Loucy (cell line): ENCODE results near the gene CLEC16A.

Experiments used
- H2AFZ ChIP-seq: fragments of 200-600 bp; sonication (generic); 2 replicates; pipeline ENCODE4 v1.6.0; 2016; ENCODE audit warnings: antibody characterized with exemption, mild to moderate bottlenecking, low read length, moderate library complexity
- H3F3A ChIP-seq: fragments of 200-600 bp; 2 replicates; pipeline ENCODE4 v1.6.0; 2016; ENCODE audit warnings: antibody characterized with exemption, low read depth, mild to moderate bottlenecking
- H3K27me3 ChIP-seq: fragments of 200-600 bp; sonication (generic); 2 replicates; pipeline ENCODE4 v1.6.1; 2014; ENCODE audit warnings: low read length, mild to moderate bottlenecking; ENCODE audit not compliant: insufficient read depth, poor library complexity, severe bottlenecking
- H3K36me3 ChIP-seq: fragments of 200-600 bp; sonication (generic); 2 replicates; pipeline ENCODE4 v1.6.1; 2016; ENCODE audit warnings: low read length; ENCODE audit not compliant: insufficient read depth
- H3K4me1 ChIP-seq: fragments of 200-600 bp; sonication (generic); 2 replicates; pipeline ENCODE4 v1.5.1; 2014; ENCODE audit warnings: low read length, mild to moderate bottlenecking; ENCODE audit not compliant: insufficient read depth, poor library complexity, severe bottlenecking
- H3K4me2 ChIP-seq: fragments of 200-600 bp; sonication (generic); 2 replicates; pipeline ENCODE4 v1.6.0; 2014; ENCODE audit warnings: antibody characterized with exemption, low read length, low read depth, mild to moderate bottlenecking; ENCODE audit not compliant: poor library complexity, severe bottlenecking
- H3K4me3 ChIP-seq: fragments of 200-600 bp; sonication (generic); 2 replicates; pipeline ENCODE4 v1.5.1; 2014; ENCODE audit warnings: low read length, mild to moderate bottlenecking, mixed read lengths; ENCODE audit not compliant: poor library complexity, severe bottlenecking
- H3K79me2 ChIP-seq: fragments of 200-600 bp; sonication (generic); 2 replicates; pipeline ENCODE4 v1.6.1; 2014; ENCODE audit warnings: low read length; ENCODE audit not compliant: insufficient read depth
- H3K9ac ChIP-seq: fragments of 200-600 bp; sonication (generic); 2 replicates; pipeline ENCODE4 v1.6.0; 2014; ENCODE audit warnings: mild to moderate bottlenecking, low read depth, low read length, moderate library complexity; ENCODE audit not compliant: poor library complexity, severe bottlenecking
- H3K9me2 ChIP-seq: fragments of 200-600 bp; sonication (generic); replicated peaks from 2 replicates; pipeline ENCODE4 v1.6.1; 2016; ENCODE audit warnings: low read depth, low read length, mixed read lengths
- H3K9me3 ChIP-seq: fragments of 200-600 bp; sonication (generic); 2 replicates; pipeline ENCODE4 v1.6.1; 2014; ENCODE audit warnings: mild to moderate bottlenecking, antibody characterized with exemption, low read length, low read depth; ENCODE audit not compliant: insufficient read depth
- H4K20me1 ChIP-seq: fragments of 200-600 bp; sonication (generic); 2 replicates; pipeline ENCODE4 v1.6.0; 2014; ENCODE audit warnings: antibody characterized with exemption, low read length, mild to moderate bottlenecking; ENCODE audit not compliant: insufficient read depth, poor library complexity, severe bottlenecking
- EZH2phosphoT487 ChIP-seq: fragments of 200-600 bp; IDR thresholded peaks from 2 replicates; pipeline ENCODE4 v1.6.1; 2018; ENCODE audit warnings: antibody characterized with exemption, mild to moderate bottlenecking, moderate library complexity, borderline replicate concordance
- TF ChIP-seq, protein P1 (sequence below): fragments of 200-600 bp; sonication (generic); conservative IDR thresholded peaks from 2 replicates; pipeline ENCODE4 v1.5.1; 2014; ENCODE audit warnings: mild to moderate bottlenecking, antibody characterized with exemption, low read length

The CLEC16A gene

DNA sequence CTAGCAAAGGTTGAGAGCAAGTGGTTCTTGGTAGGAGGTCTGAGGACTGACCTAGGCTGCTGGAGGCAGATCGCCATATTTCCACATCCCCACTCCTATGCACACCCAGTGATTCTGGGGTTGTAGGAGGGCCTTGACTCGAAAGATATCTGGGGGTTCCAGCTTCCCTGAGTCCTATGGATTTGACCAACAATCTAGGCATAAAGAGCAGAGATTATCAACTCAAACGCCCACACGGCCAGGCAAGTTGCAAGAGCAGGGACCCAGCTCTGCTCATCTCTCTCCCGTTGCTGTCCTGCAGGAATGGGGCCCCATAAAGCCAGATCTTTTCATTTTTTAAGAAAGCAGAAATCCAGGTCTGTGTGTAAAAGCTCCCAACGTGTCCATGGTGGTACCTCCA is 217.1 kb downstream of the CLEC16A start:
- Histone ChIP-seq H3K27me3 (no peaks in the 10 kb centered on the region), H3K4me1 (no peaks in the 10 kb centered on the region), H2AFZ (no peak overlapping the region), H4K20me1 (no peaks in the 10 kb centered on the region), H3K36me3 (no peaks in the 10 kb centered on the region), H3K4me2 (no peak overlapping the region), H3F3A (no peaks in the 10 kb centered on the region), H3K4me3 (no peak overlapping the region), H3K79me2 (no peaks in the 10 kb centered on the region), H3K9me2 (no peaks in the 10 kb centered on the region), H3K9me3 (no peaks in the 10 kb centered on the region), H3K9ac (no peak overlapping the region)
- TF ChIP-seq EZH2phosphoT487, result no peak
- TF ChIP-seq, protein P1, sequence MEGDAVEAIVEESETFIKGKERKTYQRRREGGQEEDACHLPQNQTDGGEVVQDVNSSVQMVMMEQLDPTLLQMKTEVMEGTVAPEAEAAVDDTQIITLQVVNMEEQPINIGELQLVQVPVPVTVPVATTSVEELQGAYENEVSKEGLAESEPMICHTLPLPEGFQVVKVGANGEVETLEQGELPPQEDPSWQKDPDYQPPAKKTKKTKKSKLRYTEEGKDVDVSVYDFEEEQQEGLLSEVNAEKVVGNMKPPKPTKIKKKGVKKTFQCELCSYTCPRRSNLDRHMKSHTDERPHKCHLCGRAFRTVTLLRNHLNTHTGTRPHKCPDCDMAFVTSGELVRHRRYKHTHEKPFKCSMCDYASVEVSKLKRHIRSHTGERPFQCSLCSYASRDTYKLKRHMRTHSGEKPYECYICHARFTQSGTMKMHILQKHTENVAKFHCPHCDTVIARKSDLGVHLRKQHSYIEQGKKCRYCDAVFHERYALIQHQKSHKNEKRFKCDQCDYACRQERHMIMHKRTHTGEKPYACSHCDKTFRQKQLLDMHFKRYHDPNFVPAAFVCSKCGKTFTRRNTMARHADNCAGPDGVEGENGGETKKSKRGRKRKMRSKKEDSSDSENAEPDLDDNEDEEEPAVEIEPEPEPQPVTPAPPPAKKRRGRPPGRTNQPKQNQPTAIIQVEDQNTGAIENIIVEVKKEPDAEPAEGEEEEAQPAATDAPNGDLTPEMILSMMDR, result no peak

- Histone ChIP-seq H4K20me1 (no peaks in the 10 kb centered on the region), H3K79me2 (no peaks in the 10 kb centered on the region), H3K4me2 (no peak overlapping the region), H3K36me3 (no peaks in the 10 kb centered on the region), H3K9me2 (no peaks in the 10 kb centered on the region), H3K4me1 (no peaks in the 10 kb centered on the region), H3K9ac (no peak overlapping the region), H3K4me3 (no peak overlapping the region), H2AFZ (no peak overlapping the region), H3F3A (no peaks in the 10 kb centered on the region), H3K9me3 (no peaks in the 10 kb centered on the region), H3K27me3 (no peaks in the 10 kb centered on the region)
- TF ChIP-seq, protein P1, result no peak
- TF ChIP-seq EZH2phosphoT487, result no peak
Observed at GRCh38 chr16:11161974-11162373, 217.6 kb downstream of the CLEC16A start.

- no peaks in the 10 kb centered on the region for H3K27me3 ChIP-seq
- H3K9ac ChIP-seq, result no peak overlapping the region
- no peaks in the 10 kb centered on the region for H4K20me1 ChIP-seq
- H3K36me3 ChIP-seq, result no peaks in the 10 kb centered on the region
- TF ChIP-seq, protein P1, result no peak
- no peak for TF ChIP-seq EZH2phosphoT487
- no peaks in the 10 kb centered on the region for H3F3A ChIP-seq
- H3K9me3 ChIP-seq, result no peaks in the 10 kb centered on the region
- H3K9me2 ChIP-seq, result no peaks in the 10 kb centered on the region
- H2AFZ ChIP-seq, result no peak overlapping the region
- H3K79me2 ChIP-seq, result no peaks in the 10 kb centered on the region
- H3K4me1 ChIP-seq, result no peaks in the 10 kb centered on the region
- no peak overlapping the region for H3K4me2 ChIP-seq
- H3K4me3 ChIP-seq, result no peak overlapping the region
Observed at GRCh38 chr16:11162586-11163268, 218.4 kb downstream of the CLEC16A start.
